Upper lobe of right lung (tissue), 1 donor: Measurements from ENCODE around the gene TUSC2. TPM values are rescaled to one million over a fixed set of nuclear protein-coding genes. Genes with fewer than 3 reads are reported as not detected.
A peak's percentile ranks its signal among the peaks of the same experiment; 100 is the strongest.

Experiments
- ATAC-seq: fragments of 200-7000 bp; cut with Tn5 transposase; one replicate; pipeline ENCODE4 v1.9.1; 2020; ENCODE audit warnings: mild to moderate bottlenecking, moderate library complexity
- DNase-seq: peaks from one replicate; pipeline ENCODE4 v3.0.0-alpha.2; 2020
- H3K27ac ChIP-seq: fragments of 200-600 bp; one replicate; pipeline ENCODE4 v1.8.0; 2022
- H3K27me3 ChIP-seq: fragments of 200-600 bp; one replicate; pipeline ENCODE4 v1.8.0; 2022; ENCODE audit warnings: mild to moderate bottlenecking
- H3K36me3 ChIP-seq: fragments of 200-600 bp; one replicate; pipeline ENCODE4 v1.8.0; 2022
- H3K4me1 ChIP-seq: fragments of 200-600 bp; one replicate; pipeline ENCODE4 v1.8.0; 2022
- H3K4me3 ChIP-seq: fragments of 200-600 bp; one replicate; pipeline ENCODE4 v1.8.0; 2022; ENCODE audit warnings: mild to moderate bottlenecking
- H3K9me3 ChIP-seq: fragments of 200-600 bp; one replicate; pipeline ENCODE4 v1.8.0; 2022
- CTCF ChIP-seq: fragments of 200-600 bp; IDR thresholded peaks from one replicate; pipeline ENCODE4 v1.8.0; 2022; ENCODE audit warnings: antibody characterized with exemption
- intact Hi-C: fragments of 100-400 bp; cut with DNase I; formaldehyde crosslinking; loops from one replicate; pipeline ENCODE4 v1.11.0; 2022
- total RNA-seq: library from RNA; stranded (reverse); fragmentation: NEBNext Ultra II Directional; extraction: Animal tissue kit (Norgen Biotek cat#: 25700); gene quantifications from one replicate; pipeline ENCODE4 v1.2.1, GENCODE V29; 2021
- donor health status: DM: no; HTN: yes; CAD: no; lungs with severe emphysema.

The TUSC2 gene
- total RNA-seq, 1 donor from 2014 or later, result 29.2 TPM

- peaks cover 72% of the 10 kb centered on the region for H3K4me1 ChIP-seq
- DNase-seq, result peak; percentile 92
- intact Hi-C loops, result no loop called here
Observed at GRCh38 chr3:50320853-50321335, 7.1 kb downstream of the TUSC2 start.

GRCh38 chr3:50319894-50320625, 8.0 kb downstream of the TUSC2 start:
- TF ChIP-seq CTCF, result no peak
- no peaks in the 10 kb centered on the region for H3K9me3 ChIP-seq
- no peaks in the 10 kb centered on the region for H3K27me3 ChIP-seq
- peak overlapping the region; percentile 66 for H3K4me3 ChIP-seq
- intact Hi-C loops, result no loop called here
- peak overlapping the region; percentile 98 for H3K27ac ChIP-seq
- peaks cover 33% of the 10 kb centered on the region for H3K36me3 ChIP-seq
- DNase-seq (no peak), ATAC-seq (no peak)
- H3K4me1 ChIP-seq, result peaks cover 76% of the 10 kb centered on the region

More at GRCh38 chr3:50320853-50321335, 7.1 kb downstream of the TUSC2 start:
- H3K4me3 ChIP-seq, result peak overlapping the region; percentile 66
- peak overlapping the region; percentile 98 for H3K27ac ChIP-seq
- H3K27me3 ChIP-seq, result no peaks in the 10 kb centered on the region
- no peak for TF ChIP-seq CTCF
- H3K9me3 ChIP-seq, result no peaks in the 10 kb centered on the region
- H3K36me3 ChIP-seq, result peaks cover 39% of the 10 kb centered on the region
- ATAC-seq, result peak; percentile 66

- H3K9me3 ChIP-seq, result no peaks in the 10 kb centered on the region
- H3K4me3 ChIP-seq, result peak overlapping the region; percentile 66
- H3K27me3 ChIP-seq, result no peaks in the 10 kb centered on the region
- H3K27ac ChIP-seq, result peak overlapping the region; percentile 98
- TF ChIP-seq CTCF, result no peak
- DNase-seq (no peak), ATAC-seq (no peak)
- H3K4me1 ChIP-seq, result peaks cover 70% of the 10 kb centered on the region
- H3K36me3 ChIP-seq, result peaks cover 33% of the 10 kb centered on the region
- intact Hi-C loops, result no loop called here
Observed at GRCh38 chr3:50319181-50319893, 8.7 kb downstream of the TUSC2 start.

- no peak for DNase-seq
- intact Hi-C loops, result no loop called here
- H3K27me3 ChIP-seq, result no peaks in the 10 kb centered on the region
- peak overlapping the region; percentile 66 for H3K4me3 ChIP-seq
- peaks cover 64% of the 10 kb centered on the region for H3K4me1 ChIP-seq
- ATAC-seq, result no peak
- H3K9me3 ChIP-seq, result no peaks in the 10 kb centered on the region
- peaks cover 33% of the 10 kb centered on the region for H3K36me3 ChIP-seq
- no peak for TF ChIP-seq CTCF
- H3K27ac ChIP-seq, result peak overlapping the region; percentile 98
Observed at GRCh38 chr3:50318615-50319014, 9.4 kb downstream of the TUSC2 start.

GRCh38 chr3:50318163-50318562, 9.9 kb downstream of the TUSC2 start:
- peaks cover 62% of the 10 kb centered on the region for H3K4me1 ChIP-seq
- H3K4me3 ChIP-seq, result peak overlapping the region; percentile 66
- no peak for ATAC-seq
- no peaks in the 10 kb centered on the region for H3K27me3 ChIP-seq
- no peak for TF ChIP-seq CTCF
- H3K9me3 ChIP-seq, result no peaks in the 10 kb centered on the region
- H3K36me3 ChIP-seq, result peaks cover 33% of the 10 kb centered on the region
- peak overlapping the region; percentile 79 for H3K27ac ChIP-seq
- no peak for DNase-seq
- intact Hi-C loops, result no loop called here
